Activated T-cell treated with anti-CD3 and anti-CD28 coated beads for 4 hours (primary cell): ENCODE measurements around the gene UQCR10.
A peak's percentile ranks its signal among the peaks of the same experiment; 100 is the strongest.

ENCODE experiments used
- DNase-seq: peaks from one replicate; pipeline ENCODE4 v3.0.0-alpha.2; 2020

UQCR10 gene

GRCh38 chr22:29767171-29768051, at the start of gene UQCR10:
TSS of gene UQCR10 (plus strand) at chr22:29767369. CDS start at chr22:29767399, 30 bp downstream.
- peak; percentile 86 for DNase-seq

GRCh38 chr22:29717789-29718188, 49.4 kb upstream of the UQCR10 start:
- no peak for DNase-seq

GRCh38 chr22:29718949-29719898, 47.9 kb upstream of the UQCR10 start:
- no peak for DNase-seq

- no peak for DNase-seq
These were observed 47.1 kb upstream of the UQCR10 start, which contains the start of gene CABP7 for GRCh38 chr22:29719899-29720645. TSS of gene CABP7 (plus strand) at chr22:29720003. CDS start at chr22:29720425, 422 bp downstream.

GRCh38 chr22:29720811-29721323, 46.3 kb upstream of the UQCR10 start:
- DNase-seq: no peak

GRCh38 chr22:29722151-29722550, 45.0 kb upstream of the UQCR10 start:
- DNase-seq: no peak

- no peak for DNase-seq
These were observed 44.6 kb upstream of the UQCR10 start for GRCh38 chr22:29722587-29722986.

- DNase-seq: no peak
These were observed 43.4 kb upstream of the UQCR10 start for GRCh38 chr22:29723766-29724165.

- DNase-seq: no peak
These were observed 42.3 kb upstream of the UQCR10 start for GRCh38 chr22:29724843-29725242.

- no peak for DNase-seq
These were observed 41.1 kb upstream of the UQCR10 start for GRCh38 chr22:29726106-29726505.

- DNase-seq: no peak
These were observed 40.5 kb upstream of the UQCR10 start for GRCh38 chr22:29726512-29727130.

- DNase-seq: no peak
These were observed 40.0 kb upstream of the UQCR10 start for GRCh38 chr22:29727131-29727523.

GRCh38 chr22:29729161-29729560, 38.0 kb upstream of the UQCR10 start:
- no peak for DNase-seq

GRCh38 chr22:29731058-29731850, 35.9 kb upstream of the UQCR10 start:
- no peak for DNase-seq

- DNase-seq: no peak
These were observed 34.3 kb upstream of the UQCR10 start for GRCh38 chr22:29732883-29733282.

GRCh38 chr22:29733362-29734201, 33.6 kb upstream of the UQCR10 start:
- no peak for DNase-seq

- DNase-seq: no peak
These were observed 32.8 kb upstream of the UQCR10 start for GRCh38 chr22:29734406-29734805.

GRCh38 chr22:29734838-29735237, 32.3 kb upstream of the UQCR10 start:
- DNase-seq: no peak

GRCh38 chr22:29735416-29735815, 31.8 kb upstream of the UQCR10 start:
- no peak for DNase-seq
